ENCODE results near the gene COL4A4. TPM values are rescaled to one million over a fixed set of nuclear protein-coding genes. Genes with fewer than 3 reads are reported as not detected.

The COL4A4 gene
- total RNA-seq, 1 experiment from 2014 or later = 0.55 TPM

GRCh38 chr2:227033471-227034148, 130.4 kb downstream of the COL4A4 start:
- intact Hi-C loops (cut with micrococcal nuclease) = loop anchor here (1.0 kb wide), 1 partner anchor 74 kb away; no protein-coding TSS in a partner anchor
- Histone ChIP-seq H3K36me3 (ENCODE audit: low read depth, low read length) (no peaks in the 10 kb centered on the region), H3K27ac (ENCODE audit: low read length) (no peak overlapping the region), H3K79me2 (ENCODE audit: low read length) (no peaks in the 10 kb centered on the region), H3K4me3 (ENCODE audit: low read length) (no peak overlapping the region), H3K4me1 (ENCODE audit: insufficient read depth, low read length) (no peaks in the 10 kb centered on the region), H3K9me3 (ENCODE audit: low read length) (no peaks in the 10 kb centered on the region), H3F3A (ENCODE audit: low read length, unreplicated experiment) (no peaks in the 10 kb centered on the region), H3K9me2 (replicated peaks; ENCODE audit: low read length) (no peaks in the 10 kb centered on the region), H2AFZ (ENCODE audit: low read length) (no peak overlapping the region), H3K27me3 (ENCODE audit: low read length) (no peaks in the 10 kb centered on the region; the same call in 1 of the 2 replicates), H3K9ac (ENCODE audit: low read length) (no peak overlapping the region), H4K20me1 (ENCODE audit: low read length) (no peaks in the 10 kb centered on the region), H3K4me2 (ENCODE audit: low read length) (no peak overlapping the region)
- peak; percentile 85 for ATAC-seq
- TF ChIP-seq EZH2phosphoT487 (IDR thresholded peaks at IDR 0.05; ENCODE audit: borderline replicate concordance, low read length) (no peak), CTCF (conservative IDR thresholded peaks at IDR 0.05; ENCODE audit: low read depth, low read length) (peak; percentile 86), EZH2 (IDR thresholded peaks at IDR 0.05; ENCODE audit: low read length, unreplicated experiment) (no peak)
- CTCF ChIA-PET = interaction anchor here (0.6 kb wide), 2 partner anchors 82 to 87 kb away, joined by 3 to 5 read pairs; no protein-coding TSS in a partner anchor
- POLR2A ChIA-PET (ENCODE audit: unreplicated experiment) = interaction anchor here (0.6 kb wide), 1 partner anchor 1250 kb away, joined by 7 read pairs; no protein-coding TSS in a partner anchor
- BruUV-seq (replicated peaks) = no TSS peak
- peak; percentile 52 for DNase-seq

DNA sequence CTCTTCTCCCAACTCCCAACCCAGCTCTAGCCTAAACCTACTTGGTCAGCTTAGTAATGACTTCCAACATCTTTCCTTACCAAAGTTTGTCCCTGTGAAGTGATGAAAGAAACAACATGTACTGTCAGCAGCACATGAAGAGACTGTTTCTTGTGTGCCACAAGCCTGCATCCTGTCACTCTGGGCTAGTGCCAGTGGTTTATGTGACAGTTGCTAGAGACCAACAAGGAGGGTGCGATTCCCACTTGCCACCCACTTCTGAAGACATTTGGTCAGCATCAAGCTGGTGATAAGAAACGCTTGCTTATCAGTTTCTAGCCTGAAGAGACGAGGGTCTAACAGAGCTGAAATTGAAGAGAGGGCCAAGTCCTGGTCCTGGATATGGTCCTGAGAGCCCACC, 132.6 kb downstream of the COL4A4 start:
- ChIA-PET CTCF (no interaction called here), POLR2A (ENCODE audit: unreplicated experiment) (no interaction called here)
- H3K36me3 ChIP-seq (ENCODE audit: low read depth, low read length) = no peaks in the 10 kb centered on the region
- ATAC-seq = no peak
- TF ChIP-seq EZH2phosphoT487 (IDR thresholded peaks at IDR 0.05; ENCODE audit: borderline replicate concordance, low read length) (no peak), CTCF (conservative IDR thresholded peaks at IDR 0.05; ENCODE audit: low read depth, low read length) (no peak), EZH2 (IDR thresholded peaks at IDR 0.05; ENCODE audit: low read length, unreplicated experiment) (no peak)
- H3K9me2 ChIP-seq (replicated peaks; ENCODE audit: low read length) = no peaks in the 10 kb centered on the region
- H3K4me2 ChIP-seq (ENCODE audit: low read length) = no peak overlapping the region
- H3K9me3 ChIP-seq (ENCODE audit: low read length) = no peaks in the 10 kb centered on the region
- no peaks in the 10 kb centered on the region for H3K4me1 ChIP-seq (ENCODE audit: insufficient read depth, low read length)
- no peak overlapping the region for H3K9ac ChIP-seq (ENCODE audit: low read length)
- no peaks in the 10 kb centered on the region for H3K79me2 ChIP-seq (ENCODE audit: low read length)
- H4K20me1 ChIP-seq (ENCODE audit: low read length) = no peaks in the 10 kb centered on the region
- DNase-seq = no peak
- no peaks in the 10 kb centered on the region for H3F3A ChIP-seq (ENCODE audit: low read length, unreplicated experiment)
- intact Hi-C loops (cut with micrococcal nuclease) = no loop called here
- no peaks in the 10 kb centered on the region; the same call in 1 of the 2 replicates for H3K27me3 ChIP-seq (ENCODE audit: low read length)
- no peak overlapping the region for H2AFZ ChIP-seq (ENCODE audit: low read length)
- H3K4me3 ChIP-seq (ENCODE audit: low read length) = no peak overlapping the region
- no TSS peak for BruUV-seq (replicated peaks)
- no peak overlapping the region for H3K27ac ChIP-seq (ENCODE audit: low read length)

- Histone ChIP-seq H3K27me3 (ENCODE audit: low read length) (no peaks in the 10 kb centered on the region; the same call in 1 of the 2 replicates), H3K4me3 (ENCODE audit: low read length) (no peak overlapping the region), H3K27ac (ENCODE audit: low read length) (no peak overlapping the region), H3F3A (ENCODE audit: low read length, unreplicated experiment) (no peaks in the 10 kb centered on the region), H4K20me1 (ENCODE audit: low read length) (no peaks in the 10 kb centered on the region), H3K79me2 (ENCODE audit: low read length) (no peaks in the 10 kb centered on the region), H3K9ac (ENCODE audit: low read length) (no peak overlapping the region), H3K4me1 (ENCODE audit: insufficient read depth, low read length) (no peaks in the 10 kb centered on the region), H3K36me3 (ENCODE audit: low read depth, low read length) (no peaks in the 10 kb centered on the region), H3K9me3 (ENCODE audit: low read length) (no peaks in the 10 kb centered on the region), H3K4me2 (ENCODE audit: low read length) (no peak overlapping the region), H3K9me2 (replicated peaks; ENCODE audit: low read length) (no peaks in the 10 kb centered on the region), H2AFZ (ENCODE audit: low read length) (no peak overlapping the region)
- no TSS peak for BruUV-seq (replicated peaks)
- DNase-seq = no peak
- intact Hi-C loops (cut with micrococcal nuclease) = no loop called here
- POLR2A ChIA-PET (ENCODE audit: unreplicated experiment) = no interaction called here
- no peak for ATAC-seq
- TF ChIP-seq EZH2 (IDR thresholded peaks at IDR 0.05; ENCODE audit: low read length, unreplicated experiment) = no peak
- TF ChIP-seq CTCF (conservative IDR thresholded peaks at IDR 0.05; ENCODE audit: low read depth, low read length) = no peak
- TF ChIP-seq EZH2phosphoT487 (IDR thresholded peaks at IDR 0.05; ENCODE audit: borderline replicate concordance, low read length) = no peak
- CTCF ChIA-PET = no interaction called here
These were observed 133.2 kb downstream of the COL4A4 start for GRCh38 chr2:227030789-227031188.

Measured in PC-3 (cell line).